ENCODE measurements around the gene NAA38.

GRCh38 chr17:7853691-7854038 is 3.7 kb downstream of the NAA38 start:
- TF ChIP-seq CTCF (IDR thresholded peaks at IDR 0.05) (no peak), POLR2A (IDR thresholded peaks at IDR 0.05) (no peak)

Measured in right lobe of liver (tissue), 4 donors.